Measurements from ENCODE around the gene HOTAIR. TPM values are rescaled to one million over a fixed set of nuclear protein-coding genes. Genes with fewer than 3 reads are reported as not detected.

The HOTAIR gene
- total RNA-seq, 1 experiment from 2014 or later, result 3.5 TPM

DNA sequence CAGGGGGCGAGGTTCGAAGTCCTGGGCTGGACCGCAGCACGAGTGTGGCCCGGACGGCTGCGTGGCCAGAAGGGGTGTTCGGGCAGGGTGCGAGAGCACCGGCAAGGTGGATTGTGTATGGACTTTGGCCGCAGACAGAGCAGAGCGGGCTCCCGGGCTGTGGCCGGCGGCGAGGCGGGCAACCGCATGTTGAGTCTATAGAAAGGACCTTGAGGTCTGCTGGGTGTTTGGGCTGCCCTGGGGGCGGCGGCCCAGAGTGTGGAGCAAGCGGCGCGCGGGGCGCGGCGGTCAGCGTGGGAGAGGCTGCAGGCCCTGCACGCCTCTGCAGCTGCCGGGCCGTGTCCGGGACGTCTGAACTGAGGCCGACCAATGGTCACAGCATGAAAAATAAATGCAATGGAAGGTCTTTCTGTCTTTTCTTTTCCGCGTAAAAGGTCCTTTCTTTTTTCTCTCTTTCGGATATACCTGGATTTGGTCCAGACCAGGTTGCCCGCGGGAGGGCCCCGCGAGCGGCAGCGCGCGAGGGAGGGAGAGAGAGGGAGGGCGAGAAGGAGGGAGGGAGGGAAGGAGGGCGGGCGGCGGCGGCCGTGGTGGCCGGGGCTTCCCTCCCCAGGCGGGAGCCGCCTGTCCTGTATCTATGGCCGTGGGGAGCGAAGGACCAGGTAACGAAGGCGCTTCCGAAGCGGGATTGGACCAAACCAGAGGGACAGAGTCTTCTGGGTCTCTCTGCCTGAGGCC lies 19.7 kb upstream of the HOTAIR start:
- H3K27ac ChIP-seq (ENCODE audit: low read length), result peak overlapping the region; percentile 86
- H3K4me1 ChIP-seq (ENCODE audit: insufficient read depth, low read length), result peaks cover 46% of the 10 kb centered on the region
- H3K4me3 ChIP-seq (ENCODE audit: low read length), result peak overlapping the region; percentile 78
- ChIA-PET POLR2A (ENCODE audit: unreplicated experiment) (interaction anchor here (0.6 kb wide), 2 partner anchors 58 to 235 kb away, joined by 3 to 6 read pairs; no protein-coding TSS in a partner anchor), CTCF (no interaction called here)
- H3K9ac ChIP-seq (ENCODE audit: low read length), result peak overlapping the region; percentile 94
- ATAC-seq, result no peak
- H4K20me1 ChIP-seq (ENCODE audit: low read length), result no peaks in the 10 kb centered on the region
- intact Hi-C loops (cut with micrococcal nuclease), result no loop called here
- peak overlapping the region; percentile 80 for H2AFZ ChIP-seq (ENCODE audit: low read length)
- H3K79me2 ChIP-seq (ENCODE audit: low read length), result peaks cover 78% of the 10 kb centered on the region
- no peaks in the 10 kb centered on the region for H3K9me3 ChIP-seq (ENCODE audit: low read length)
- peak overlapping the region; percentile 98 for H3K4me2 ChIP-seq (ENCODE audit: low read length)
- TF ChIP-seq EZH2phosphoT487 (IDR thresholded peaks at IDR 0.05; ENCODE audit: borderline replicate concordance, low read length) (no peak), EZH2 (IDR thresholded peaks at IDR 0.05; ENCODE audit: low read length, unreplicated experiment) (no peak)
- TF ChIP-seq, protein P1, sequence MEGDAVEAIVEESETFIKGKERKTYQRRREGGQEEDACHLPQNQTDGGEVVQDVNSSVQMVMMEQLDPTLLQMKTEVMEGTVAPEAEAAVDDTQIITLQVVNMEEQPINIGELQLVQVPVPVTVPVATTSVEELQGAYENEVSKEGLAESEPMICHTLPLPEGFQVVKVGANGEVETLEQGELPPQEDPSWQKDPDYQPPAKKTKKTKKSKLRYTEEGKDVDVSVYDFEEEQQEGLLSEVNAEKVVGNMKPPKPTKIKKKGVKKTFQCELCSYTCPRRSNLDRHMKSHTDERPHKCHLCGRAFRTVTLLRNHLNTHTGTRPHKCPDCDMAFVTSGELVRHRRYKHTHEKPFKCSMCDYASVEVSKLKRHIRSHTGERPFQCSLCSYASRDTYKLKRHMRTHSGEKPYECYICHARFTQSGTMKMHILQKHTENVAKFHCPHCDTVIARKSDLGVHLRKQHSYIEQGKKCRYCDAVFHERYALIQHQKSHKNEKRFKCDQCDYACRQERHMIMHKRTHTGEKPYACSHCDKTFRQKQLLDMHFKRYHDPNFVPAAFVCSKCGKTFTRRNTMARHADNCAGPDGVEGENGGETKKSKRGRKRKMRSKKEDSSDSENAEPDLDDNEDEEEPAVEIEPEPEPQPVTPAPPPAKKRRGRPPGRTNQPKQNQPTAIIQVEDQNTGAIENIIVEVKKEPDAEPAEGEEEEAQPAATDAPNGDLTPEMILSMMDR (conservative IDR thresholded peaks at IDR 0.05; ENCODE audit: low read depth, low read length), result no peak
- H3F3A ChIP-seq (ENCODE audit: low read length, unreplicated experiment), result no peaks in the 10 kb centered on the region
- DNase-seq, result no peak
- H3K27me3 ChIP-seq (ENCODE audit: low read length), result no peaks in the 10 kb centered on the region
- no TSS peak for BruUV-seq (replicated peaks)
- H3K36me3 ChIP-seq (ENCODE audit: low read depth, low read length), result no peaks in the 10 kb centered on the region
- H3K9me2 ChIP-seq (replicated peaks; ENCODE audit: low read length), result no peaks in the 10 kb centered on the region

DNA sequence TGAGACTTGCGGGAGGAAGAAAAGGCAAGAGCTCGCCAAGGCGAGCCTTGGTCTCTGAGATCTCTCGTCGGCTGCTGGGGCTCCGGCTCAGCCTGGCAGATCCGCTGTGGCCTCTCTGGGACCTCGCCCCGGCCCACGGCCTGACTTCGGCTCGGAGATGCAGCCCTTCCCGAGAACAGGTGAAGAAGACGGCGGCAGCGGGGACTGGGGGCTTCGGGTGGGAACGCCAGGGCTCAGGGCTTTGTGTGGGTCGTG lies 19.2 kb upstream of the HOTAIR start:
- intact Hi-C loops (cut with micrococcal nuclease), result no loop called here
- Histone ChIP-seq H3F3A (ENCODE audit: low read length, unreplicated experiment) (no peaks in the 10 kb centered on the region), H3K27me3 (ENCODE audit: low read length) (no peaks in the 10 kb centered on the region), H3K36me3 (ENCODE audit: low read depth, low read length) (no peaks in the 10 kb centered on the region), H4K20me1 (ENCODE audit: low read length) (no peaks in the 10 kb centered on the region), H3K9me3 (ENCODE audit: low read length) (no peaks in the 10 kb centered on the region), H3K79me2 (ENCODE audit: low read length) (peaks cover 78% of the 10 kb centered on the region), H3K27ac (ENCODE audit: low read length) (no peak overlapping the region), H3K4me1 (ENCODE audit: insufficient read depth, low read length) (peaks cover 47% of the 10 kb centered on the region), H3K9ac (ENCODE audit: low read length) (no peak overlapping the region), H2AFZ (ENCODE audit: low read length) (no peak overlapping the region), H3K4me3 (ENCODE audit: low read length) (no peak overlapping the region), H3K9me2 (replicated peaks; ENCODE audit: low read length) (no peaks in the 10 kb centered on the region), H3K4me2 (ENCODE audit: low read length) (no peak overlapping the region)
- CTCF ChIA-PET, result no interaction called here
- ATAC-seq (no peak), DNase-seq (no peak)
- POLR2A ChIA-PET (ENCODE audit: unreplicated experiment), result no interaction called here
- TF ChIP-seq EZH2phosphoT487 (IDR thresholded peaks at IDR 0.05; ENCODE audit: borderline replicate concordance, low read length) (no peak), EZH2 (IDR thresholded peaks at IDR 0.05; ENCODE audit: low read length, unreplicated experiment) (no peak)
- TF ChIP-seq, protein P1 (conservative IDR thresholded peaks at IDR 0.05; ENCODE audit: low read depth, low read length), result no peak
- BruUV-seq (replicated peaks), result no TSS peak

DNA sequence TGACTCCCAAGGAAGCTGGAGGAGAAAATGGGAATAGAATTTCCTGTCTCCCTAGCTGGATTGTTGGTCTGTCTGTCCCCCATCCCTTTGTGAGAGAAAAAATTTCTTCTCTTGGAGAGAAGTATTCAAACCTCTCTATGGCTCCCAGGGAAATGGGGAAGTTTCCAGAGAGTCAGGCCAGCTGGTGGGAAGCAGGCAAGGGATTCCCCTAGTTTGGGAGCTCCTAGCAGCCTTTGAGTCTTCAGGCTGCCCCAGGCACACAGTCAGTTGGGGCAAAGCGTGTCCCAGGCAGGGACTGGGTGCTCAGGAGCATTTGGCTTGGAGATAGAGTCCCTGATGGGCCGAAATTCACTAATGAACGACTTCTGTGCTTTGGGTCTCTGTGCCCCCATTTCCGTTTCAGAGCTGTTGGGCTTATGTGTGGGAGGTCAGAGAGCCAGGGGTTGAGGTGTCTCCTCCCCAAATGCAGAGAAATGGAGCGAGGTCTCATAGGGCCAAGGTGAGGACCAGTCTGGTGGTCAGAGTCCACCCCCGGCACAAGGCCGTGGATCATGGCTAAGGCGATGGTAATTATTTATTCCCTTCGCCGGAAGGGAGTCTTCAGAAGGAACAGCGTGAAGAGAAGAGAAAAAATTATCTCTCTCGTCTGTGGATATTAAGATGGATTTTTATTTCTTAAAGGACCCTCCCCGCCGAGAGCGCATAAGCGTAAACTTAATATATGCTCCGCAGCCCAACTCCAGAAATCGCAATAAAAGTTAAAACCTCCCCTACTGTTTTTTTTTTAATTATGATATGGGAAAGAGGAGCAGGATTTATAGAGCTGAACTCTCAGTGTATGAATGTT lies 18.6 kb upstream of the HOTAIR start:
- Histone ChIP-seq H3K36me3 (ENCODE audit: low read depth, low read length) (no peaks in the 10 kb centered on the region), H3K4me3 (ENCODE audit: low read length) (no peak overlapping the region), H3K9me3 (ENCODE audit: low read length) (no peaks in the 10 kb centered on the region), H4K20me1 (ENCODE audit: low read length) (no peaks in the 10 kb centered on the region), H3K9ac (ENCODE audit: low read length) (no peak overlapping the region), H3K27me3 (ENCODE audit: low read length) (no peaks in the 10 kb centered on the region), H3K79me2 (ENCODE audit: low read length) (peaks cover 77% of the 10 kb centered on the region), H3K9me2 (replicated peaks; ENCODE audit: low read length) (no peaks in the 10 kb centered on the region), H3K4me1 (ENCODE audit: insufficient read depth, low read length) (peaks cover 49% of the 10 kb centered on the region), H3K27ac (ENCODE audit: low read length) (no peak overlapping the region), H3K4me2 (ENCODE audit: low read length) (no peak overlapping the region), H2AFZ (ENCODE audit: low read length) (no peak overlapping the region), H3F3A (ENCODE audit: low read length, unreplicated experiment) (no peaks in the 10 kb centered on the region)
- TF ChIP-seq EZH2 (IDR thresholded peaks at IDR 0.05; ENCODE audit: low read length, unreplicated experiment), result no peak
- TF ChIP-seq, protein P1 (conservative IDR thresholded peaks at IDR 0.05; ENCODE audit: low read depth, low read length), result no peak
- no peak for ATAC-seq
- intact Hi-C loops (cut with micrococcal nuclease), result no loop called here
- ChIA-PET POLR2A (ENCODE audit: unreplicated experiment) (no interaction called here), CTCF (interaction anchor here (0.5 kb wide), 1 partner anchor 208 kb away, joined by 4 read pairs; no protein-coding TSS in a partner anchor)
- DNase-seq, result no peak
- BruUV-seq (replicated peaks), result no TSS peak

Data from PC-3 (cell line).